Prostate gland (tissue), 2 donors: ENCODE measurements around the gene GSE1.

Experiments
- POLR2A ChIP-seq: fragments of 450-650 bp; IDR thresholded peaks from one replicate; pipeline ENCODE4 v1.6.1; 2016; ENCODE audit warnings: antibody characterized with exemption, mild to moderate bottlenecking
- TF ChIP-seq, protein P1 (sequence below), 4 experiments: fragments of 200-600 bp in 2 of 4; fragments of 450-650 bp in 2 of 4; sonication (generic) in 2 of 4; IDR thresholded peaks; 1 replicate in 3 of 4; 2 replicates in 1 of 4; pipeline ENCODE4 v1.5.1; 2016 to 2019; ENCODE audit warnings: antibody characterized with exemption in 4 of 4, mild to moderate bottlenecking in 2 of 4, moderate library complexity in 2 of 4

- TF ChIP-seq, protein P1, sequence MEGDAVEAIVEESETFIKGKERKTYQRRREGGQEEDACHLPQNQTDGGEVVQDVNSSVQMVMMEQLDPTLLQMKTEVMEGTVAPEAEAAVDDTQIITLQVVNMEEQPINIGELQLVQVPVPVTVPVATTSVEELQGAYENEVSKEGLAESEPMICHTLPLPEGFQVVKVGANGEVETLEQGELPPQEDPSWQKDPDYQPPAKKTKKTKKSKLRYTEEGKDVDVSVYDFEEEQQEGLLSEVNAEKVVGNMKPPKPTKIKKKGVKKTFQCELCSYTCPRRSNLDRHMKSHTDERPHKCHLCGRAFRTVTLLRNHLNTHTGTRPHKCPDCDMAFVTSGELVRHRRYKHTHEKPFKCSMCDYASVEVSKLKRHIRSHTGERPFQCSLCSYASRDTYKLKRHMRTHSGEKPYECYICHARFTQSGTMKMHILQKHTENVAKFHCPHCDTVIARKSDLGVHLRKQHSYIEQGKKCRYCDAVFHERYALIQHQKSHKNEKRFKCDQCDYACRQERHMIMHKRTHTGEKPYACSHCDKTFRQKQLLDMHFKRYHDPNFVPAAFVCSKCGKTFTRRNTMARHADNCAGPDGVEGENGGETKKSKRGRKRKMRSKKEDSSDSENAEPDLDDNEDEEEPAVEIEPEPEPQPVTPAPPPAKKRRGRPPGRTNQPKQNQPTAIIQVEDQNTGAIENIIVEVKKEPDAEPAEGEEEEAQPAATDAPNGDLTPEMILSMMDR (IDR thresholded peaks at IDR 0.05): no peak
- no peak for TF ChIP-seq POLR2A
Observed at GRCh38 chr16:85575920-85576319, 37.2 kb upstream of the GSE1 start.
